A673 (cell line): ENCODE measurements around the gene TRIM27. TPM values are rescaled to one million over a fixed set of nuclear protein-coding genes. Genes with fewer than 3 reads are reported as not detected.

ENCODE experiments used
- BruUV-seq: library from RNA; stranded (reverse); fragments of 400-500 nt; replicated peaks from 2 replicates; lab custom pipeline; 2021; lab: Mats Ljungman, UMichigan
- CTCF ChIA-PET: fragments of 300-600 bp; sonication (Branson Sonifier 250); formaldehyde crosslinking; loops from one replicate; lab custom pipeline; 2022; ENCODE audit warnings: antibody characterized with exemption; lab: Charles Lee
- POLR2A ChIA-PET: fragments of 300-600 bp; sonication (Branson Sonifier 250); formaldehyde crosslinking; loops from one replicate; lab custom pipeline; 2022; ENCODE audit warnings: antibody characterized with exemption; ENCODE audit not compliant: low non-redundant PET; lab: Charles Lee
- DNase-seq: peaks from one replicate; pipeline ENCODE4 v3.0.0-alpha.2; 2015; ENCODE audit warnings: low spot score
- H3K27ac ChIP-seq: fragments of 200-600 bp; sonication (generic); 2 replicates; pipeline ENCODE4 v1.5.1; 2016; ENCODE audit warnings: mixed run types, low read depth, mild to moderate bottlenecking, mixed read lengths, antibody characterized with exemption, low read length; ENCODE audit not compliant: poor library complexity, severe bottlenecking
- H3K27me3 ChIP-seq: fragments of 200-600 bp; sonication (generic); replicated peaks from 2 replicates; pipeline ENCODE4 v1.6.1; 2017; ENCODE audit warnings: mixed run types, low read depth, mild to moderate bottlenecking, mixed read lengths, antibody characterized with exemption, low read length; ENCODE audit not compliant: insufficient read depth, poor library complexity
- H3K36me3 ChIP-seq: fragments of 200-600 bp; sonication (generic); 2 replicates; pipeline ENCODE4 v1.6.1; 2016; ENCODE audit warnings: mixed run types, mild to moderate bottlenecking, mixed read lengths, antibody characterized with exemption, low read length; ENCODE audit not compliant: insufficient read depth, poor library complexity, severe bottlenecking
- H3K4me1 ChIP-seq: fragments of 200-600 bp; sonication (generic); 2 replicates; pipeline ENCODE4 v1.6.1; 2017; ENCODE audit warnings: mixed run types, mild to moderate bottlenecking, mixed read lengths, antibody characterized with exemption, low read length; ENCODE audit not compliant: insufficient read depth, poor library complexity, severe bottlenecking
- H3K4me3 ChIP-seq: fragments of 200-600 bp; sonication (generic); 2 replicates; pipeline ENCODE4 v1.5.1; 2016; ENCODE audit warnings: low read depth, mixed run types, mild to moderate bottlenecking, mixed read lengths, low read length; ENCODE audit not compliant: poor library complexity, severe bottlenecking
- H3K9me3 ChIP-seq: fragments of 200-600 bp; sonication (generic); 2 replicates; pipeline ENCODE4 v1.6.1; 2016; ENCODE audit warnings: mixed run types, low read depth, mild to moderate bottlenecking, mixed read lengths, antibody characterized with exemption, low read length; ENCODE audit not compliant: poor library complexity, severe bottlenecking
- EZH2 ChIP-seq: fragments of 200-600 bp; sonication (generic); IDR thresholded peaks from 2 replicates; pipeline ENCODE4 v1.6.1; 2017; ENCODE audit warnings: borderline replicate concordance, low read depth, mild to moderate bottlenecking, mixed read lengths, antibody characterized with exemption, low read length; ENCODE audit not compliant: poor library complexity, severe bottlenecking
- intact Hi-C: fragments of 100-400 bp; cut with micrococcal nuclease; formaldehyde crosslinking; loops from one replicate; pipeline ENCODE4 v1.10.0; 2022; ENCODE audit not compliant: unreplicated experiment
- total RNA-seq: library from RNA; stranded (reverse); gene quantifications from 2 replicates; pipeline ENCODE4 v1.2.3, GENCODE V29; 2021
- TF ChIP-seq, protein P1 (sequence below): fragments of 300-800, 200-600 bp; sonication (generic); conservative IDR thresholded peaks from 2 replicates; pipeline ENCODE4 v1.5.1; 2017; ENCODE audit warnings: low read depth, mild to moderate bottlenecking, antibody characterized with exemption, low read length, moderate library complexity, mixed read lengths

The TRIM27 gene
- total RNA-seq, 1 experiment from 2014 or later: 81.1 TPM

DNA sequence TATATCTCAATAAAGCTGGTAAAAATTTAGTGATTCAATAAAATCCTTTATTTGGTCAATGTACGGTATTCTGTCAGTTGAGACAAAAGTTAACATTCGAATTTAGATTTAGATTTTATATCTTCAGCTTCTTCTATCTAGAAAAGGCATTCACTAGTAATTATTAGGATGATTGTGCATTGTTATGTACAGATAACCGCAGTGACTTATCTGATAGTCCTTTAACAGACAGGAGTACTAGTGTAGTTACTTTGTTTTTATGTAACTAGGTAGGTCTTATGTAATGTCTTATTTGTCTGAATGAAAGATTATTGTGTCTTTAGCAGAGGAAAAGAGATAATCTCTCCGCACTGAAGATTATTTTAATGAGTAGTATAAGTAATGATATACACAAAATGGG, 31.3 kb downstream of the TRIM27 start:
- Histone ChIP-seq H3K4me3 (no peak overlapping the region), H3K36me3 (no peaks in the 10 kb centered on the region), H3K4me1 (peaks cover 2% of the 10 kb centered on the region), H3K27ac (no peak overlapping the region), H3K27me3 (no peaks in the 10 kb centered on the region), H3K9me3 (no peaks in the 10 kb centered on the region)
- ChIA-PET POLR2A (no interaction called here), CTCF (no interaction called here)
- TF ChIP-seq EZH2: no peak
- no TSS peak for BruUV-seq
- no peak for DNase-seq
- intact Hi-C loops: no loop called here

- CTCF ChIA-PET: no interaction called here
- no peaks in the 10 kb centered on the region for H3K4me1 ChIP-seq
- TF ChIP-seq EZH2: no peak
- TF ChIP-seq, protein P1, sequence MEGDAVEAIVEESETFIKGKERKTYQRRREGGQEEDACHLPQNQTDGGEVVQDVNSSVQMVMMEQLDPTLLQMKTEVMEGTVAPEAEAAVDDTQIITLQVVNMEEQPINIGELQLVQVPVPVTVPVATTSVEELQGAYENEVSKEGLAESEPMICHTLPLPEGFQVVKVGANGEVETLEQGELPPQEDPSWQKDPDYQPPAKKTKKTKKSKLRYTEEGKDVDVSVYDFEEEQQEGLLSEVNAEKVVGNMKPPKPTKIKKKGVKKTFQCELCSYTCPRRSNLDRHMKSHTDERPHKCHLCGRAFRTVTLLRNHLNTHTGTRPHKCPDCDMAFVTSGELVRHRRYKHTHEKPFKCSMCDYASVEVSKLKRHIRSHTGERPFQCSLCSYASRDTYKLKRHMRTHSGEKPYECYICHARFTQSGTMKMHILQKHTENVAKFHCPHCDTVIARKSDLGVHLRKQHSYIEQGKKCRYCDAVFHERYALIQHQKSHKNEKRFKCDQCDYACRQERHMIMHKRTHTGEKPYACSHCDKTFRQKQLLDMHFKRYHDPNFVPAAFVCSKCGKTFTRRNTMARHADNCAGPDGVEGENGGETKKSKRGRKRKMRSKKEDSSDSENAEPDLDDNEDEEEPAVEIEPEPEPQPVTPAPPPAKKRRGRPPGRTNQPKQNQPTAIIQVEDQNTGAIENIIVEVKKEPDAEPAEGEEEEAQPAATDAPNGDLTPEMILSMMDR: no peak
- H3K4me3 ChIP-seq: no peak overlapping the region
- intact Hi-C loops: no loop called here
- peaks cover 4% of the 10 kb centered on the region for H3K9me3 ChIP-seq
- H3K27ac ChIP-seq: no peak overlapping the region
- H3K36me3 ChIP-seq: no peaks in the 10 kb centered on the region
- BruUV-seq: no TSS peak
- POLR2A ChIA-PET: no interaction called here
- no peaks in the 10 kb centered on the region for H3K27me3 ChIP-seq
- DNase-seq: no peak
Observed at GRCh38 chr6:28887796-28888496, 35.8 kb downstream of the TRIM27 start.

- CTCF ChIA-PET: no interaction called here
- TF ChIP-seq, protein P1: no peak
- no peak for TF ChIP-seq EZH2
- no peak overlapping the region for H3K27ac ChIP-seq
- no TSS peak for BruUV-seq
- POLR2A ChIA-PET: no interaction called here
- DNase-seq: no peak
- H3K4me3 ChIP-seq: no peak overlapping the region
- intact Hi-C loops: no loop called here
- H3K9me3 ChIP-seq: peaks cover 4% of the 10 kb centered on the region
- no peaks in the 10 kb centered on the region for H3K4me1 ChIP-seq
- no peaks in the 10 kb centered on the region for H3K27me3 ChIP-seq
- H3K36me3 ChIP-seq: no peaks in the 10 kb centered on the region
Observed at GRCh38 chr6:28886079-28886439, 37.7 kb downstream of the TRIM27 start.
